Measurements from ENCODE around the gene STX8. TPM values are rescaled to one million over a fixed set of nuclear protein-coding genes. Genes with fewer than 3 reads are reported as not detected.
A peak's percentile ranks its signal among the peaks of the same experiment; 100 is the strongest.

Gene STX8
- total and polyA plus RNA-seq, 7 donors: 40.4 to 104 (median 72.6) TPM

DNA sequence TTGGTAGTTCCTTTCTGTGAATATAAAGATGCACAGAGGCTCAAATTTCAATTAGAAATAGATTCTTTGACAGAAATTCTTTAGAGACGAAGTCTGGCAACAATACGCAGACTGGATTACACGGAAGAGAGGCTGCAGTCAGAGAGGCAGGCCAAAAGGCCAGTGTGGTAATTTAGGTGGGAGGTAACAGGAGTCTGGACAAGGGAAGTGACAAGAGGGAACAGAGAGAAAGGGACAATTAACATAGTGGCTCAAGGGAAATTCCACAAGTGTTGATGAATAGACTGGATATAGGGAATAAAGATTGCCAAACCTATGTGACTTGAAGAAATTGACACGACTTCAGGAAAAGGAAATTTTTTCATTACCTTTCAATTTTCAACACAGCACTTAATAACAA lies 54.6 kb downstream of the STX8 start:
- no peak overlapping the region for H3K4me3 ChIP-seq
- no peaks in the 10 kb centered on the region for H3K27me3 ChIP-seq
- intact Hi-C loops (cut with DNase I): loop anchor here (10.0 kb wide), 1 partner anchor 236 kb away; no protein-coding TSS in a partner anchor
- no peak overlapping the region for H3K27ac ChIP-seq
- no peak for DNase-seq
- no peaks in the 10 kb centered on the region for H3K9me3 ChIP-seq
- H3K4me1 ChIP-seq: peaks cover 0 to 12% (median 6%) of the 10 kb centered on the region in 4 donors
- no peaks in the 10 kb centered on the region for H3K36me3 ChIP-seq
- WGBS, 2 donors: 86 to 91% methylated on average over 4 of the region's 4 CpGs
- TF ChIP-seq POLR2A (IDR thresholded peaks at IDR 0.05) (no peak), POLR2AphosphoS5 (IDR thresholded peaks at IDR 0.05) (no peak), EP300 (IDR thresholded peaks at IDR 0.05) (no peak)
- TF ChIP-seq, protein P1, sequence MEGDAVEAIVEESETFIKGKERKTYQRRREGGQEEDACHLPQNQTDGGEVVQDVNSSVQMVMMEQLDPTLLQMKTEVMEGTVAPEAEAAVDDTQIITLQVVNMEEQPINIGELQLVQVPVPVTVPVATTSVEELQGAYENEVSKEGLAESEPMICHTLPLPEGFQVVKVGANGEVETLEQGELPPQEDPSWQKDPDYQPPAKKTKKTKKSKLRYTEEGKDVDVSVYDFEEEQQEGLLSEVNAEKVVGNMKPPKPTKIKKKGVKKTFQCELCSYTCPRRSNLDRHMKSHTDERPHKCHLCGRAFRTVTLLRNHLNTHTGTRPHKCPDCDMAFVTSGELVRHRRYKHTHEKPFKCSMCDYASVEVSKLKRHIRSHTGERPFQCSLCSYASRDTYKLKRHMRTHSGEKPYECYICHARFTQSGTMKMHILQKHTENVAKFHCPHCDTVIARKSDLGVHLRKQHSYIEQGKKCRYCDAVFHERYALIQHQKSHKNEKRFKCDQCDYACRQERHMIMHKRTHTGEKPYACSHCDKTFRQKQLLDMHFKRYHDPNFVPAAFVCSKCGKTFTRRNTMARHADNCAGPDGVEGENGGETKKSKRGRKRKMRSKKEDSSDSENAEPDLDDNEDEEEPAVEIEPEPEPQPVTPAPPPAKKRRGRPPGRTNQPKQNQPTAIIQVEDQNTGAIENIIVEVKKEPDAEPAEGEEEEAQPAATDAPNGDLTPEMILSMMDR (IDR thresholded peaks at IDR 0.05): no peak

DNA sequence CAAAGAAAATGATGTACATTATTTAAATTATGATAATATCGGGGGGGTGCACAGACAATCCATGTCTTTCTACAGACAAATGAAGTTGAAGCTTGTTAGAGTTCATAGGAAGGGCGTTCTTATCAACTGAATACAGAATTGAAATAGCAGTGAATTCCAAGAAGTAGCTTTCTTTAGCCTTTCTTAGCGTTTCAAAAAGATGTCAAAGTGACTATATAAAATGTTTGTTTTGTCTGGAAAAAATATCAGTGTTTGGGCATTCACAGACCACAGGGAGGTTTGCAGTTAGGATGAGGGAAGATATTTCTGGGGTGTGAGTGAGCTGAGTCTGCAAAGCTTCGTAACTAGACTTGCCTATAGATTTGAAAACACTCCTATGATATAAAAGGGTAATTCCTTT lies 55.0 kb downstream of the STX8 start:
- 83 to 88% methylated on average over 4 of the region's 4 CpGs for WGBS, 2 donors

DNA sequence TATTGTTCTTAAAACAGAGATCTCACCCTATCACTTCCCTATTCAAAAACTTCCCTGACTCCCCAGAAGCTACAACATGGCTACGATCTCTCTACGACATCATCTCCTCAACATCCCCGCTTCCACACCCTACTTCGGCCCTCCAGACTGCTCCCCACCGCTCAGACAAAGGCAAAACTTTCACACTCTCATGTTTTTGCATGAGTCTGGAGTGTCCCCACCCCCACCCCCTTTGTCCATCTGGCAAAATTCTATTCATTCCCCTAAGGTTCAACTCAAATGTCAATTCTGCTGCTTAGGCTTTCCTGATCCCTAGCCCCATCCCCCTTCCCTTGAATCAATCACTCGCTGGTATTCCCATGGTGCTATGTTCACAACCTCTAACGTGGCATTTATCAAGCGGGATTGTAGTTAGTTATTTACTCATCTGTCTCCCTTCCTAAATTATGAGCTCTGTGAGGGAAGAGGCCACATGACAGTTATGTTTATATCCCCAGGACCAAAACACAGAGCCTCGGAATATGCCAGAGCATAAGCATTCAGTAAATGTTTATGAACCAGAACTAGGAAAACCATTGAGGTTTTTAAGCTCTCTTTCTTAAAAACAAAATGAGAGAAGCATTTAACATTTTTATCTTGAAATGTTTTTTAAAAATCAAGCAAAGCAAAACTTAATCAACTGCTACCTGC lies 55.9 kb downstream of the STX8 start:
- DNase-seq: no peak
- H3K36me3 ChIP-seq: no peaks in the 10 kb centered on the region
- TF ChIP-seq POLR2A (IDR thresholded peaks at IDR 0.05) (no peak), EP300 (IDR thresholded peaks at IDR 0.05) (no peak), POLR2AphosphoS5 (IDR thresholded peaks at IDR 0.05) (no peak)
- TF ChIP-seq, protein P1 (IDR thresholded peaks at IDR 0.05): no peak
- no peak overlapping the region for H3K4me3 ChIP-seq
- H3K27ac ChIP-seq: peak overlapping the region in 1 of 4 donors; percentile 8
- H3K4me1 ChIP-seq: peaks cover 0 to 12% (median 6%) of the 10 kb centered on the region in 4 donors
- WGBS, 2 donors: 72 to 76% methylated on average over 9 of the region's 9 CpGs
- H3K27me3 ChIP-seq: no peaks in the 10 kb centered on the region
- intact Hi-C loops (cut with DNase I): loop anchor here (10.0 kb wide), 1 partner anchor 235 kb away; no protein-coding TSS in a partner anchor
- H3K9me3 ChIP-seq: no peaks in the 10 kb centered on the region

More for the DNA sequence above, 55.0 kb downstream of the STX8 start:
- Histone ChIP-seq H3K36me3 (no peaks in the 10 kb centered on the region), H3K27ac (no peak overlapping the region), H3K9me3 (no peaks in the 10 kb centered on the region), H3K4me3 (no peak overlapping the region), H3K27me3 (no peaks in the 10 kb centered on the region), H3K4me1 (peaks cover 0 to 12% (median 6%) of the 10 kb centered on the region in 4 donors)
- no peak for DNase-seq
- TF ChIP-seq POLR2AphosphoS5 (IDR thresholded peaks at IDR 0.05) (no peak), EP300 (IDR thresholded peaks at IDR 0.05) (no peak), POLR2A (IDR thresholded peaks at IDR 0.05) (no peak)
- TF ChIP-seq, protein P1 (IDR thresholded peaks at IDR 0.05): no peak
- intact Hi-C loops (cut with DNase I): loop anchor here (10.0 kb wide), 1 partner anchor 236 kb away; no protein-coding TSS in a partner anchor

DNA sequence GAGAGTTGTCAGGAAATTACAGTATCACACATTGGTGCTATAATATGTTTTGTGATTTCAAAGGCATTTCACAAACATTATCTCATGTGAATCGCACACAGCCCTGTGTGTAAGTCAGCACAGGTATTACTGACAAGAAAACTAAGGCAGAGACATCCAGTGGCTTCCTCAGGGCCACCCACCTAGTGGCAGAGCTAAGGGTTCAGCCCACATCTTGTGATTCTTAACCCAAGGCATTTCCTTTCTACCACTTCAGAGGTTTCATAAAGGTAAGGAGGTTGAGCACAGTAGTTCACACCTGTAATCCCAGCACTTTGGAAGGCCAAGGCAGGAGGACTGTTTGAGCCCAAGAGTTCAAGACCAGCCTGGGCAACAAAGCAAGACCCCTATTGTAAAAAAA lies 58.2 kb downstream of the STX8 start:
- H3K4me3 ChIP-seq: no peak overlapping the region
- intact Hi-C loops (cut with DNase I): no loop called here
- TF ChIP-seq POLR2A (IDR thresholded peaks at IDR 0.05): no peak
- no peak for TF ChIP-seq POLR2AphosphoS5 (IDR thresholded peaks at IDR 0.05)
- no peak for TF ChIP-seq EP300 (IDR thresholded peaks at IDR 0.05)
- DNase-seq: no peak
- 74 to 89% methylated on average over 1 of the region's 1 CpG for WGBS, 2 donors
- no peaks in the 10 kb centered on the region for H3K36me3 ChIP-seq
- no peaks in the 10 kb centered on the region for H3K27me3 ChIP-seq
- H3K9me3 ChIP-seq: no peaks in the 10 kb centered on the region
- H3K4me1 ChIP-seq: peaks cover 0 to 12% (median 6%) of the 10 kb centered on the region in 4 donors
- no peak overlapping the region for H3K27ac ChIP-seq

DNA sequence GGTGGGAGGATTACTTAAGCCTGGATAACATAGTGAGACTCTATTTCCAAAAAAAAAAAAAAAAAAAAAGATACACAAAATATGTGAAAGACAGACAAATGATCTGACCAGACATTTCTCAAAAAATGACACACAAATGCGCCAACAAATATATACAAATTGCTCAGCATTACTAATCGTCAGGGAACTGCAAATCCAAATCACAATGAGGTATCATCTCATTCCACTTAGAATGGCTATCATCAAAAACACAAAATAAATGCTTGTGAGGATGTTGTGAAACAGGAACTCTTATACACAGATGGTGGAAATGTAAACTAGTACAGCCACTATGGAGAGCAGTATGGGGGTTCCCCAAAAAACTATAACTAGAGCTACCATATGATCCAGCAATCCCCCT lies 62.4 kb downstream of the STX8 start:
- Histone ChIP-seq H3K9me3 (peaks cover 4 to 8% (median 6%) of the 10 kb centered on the region in 4 donors), H3K4me1 (no peaks in the 10 kb centered on the region), H3K27ac (no peak overlapping the region), H3K36me3 (no peaks in the 10 kb centered on the region), H3K27me3 (no peaks in the 10 kb centered on the region), H3K4me3 (no peak overlapping the region)
- WGBS, 2 donors: 92 to 94% methylated on average over 2 of the region's 2 CpGs
- DNase-seq: no peak
- TF ChIP-seq POLR2AphosphoS5 (IDR thresholded peaks at IDR 0.05) (no peak), EP300 (IDR thresholded peaks at IDR 0.05) (no peak), POLR2A (IDR thresholded peaks at IDR 0.05) (no peak)
- TF ChIP-seq, protein P1 (IDR thresholded peaks at IDR 0.05): no peak
- intact Hi-C loops (cut with DNase I): no loop called here
